ENCODE results near the gene ADCY2. TPM values are rescaled to one million over a fixed set of nuclear protein-coding genes. Genes with fewer than 3 reads are reported as not detected.

The ADCY2 gene
- total and polyA plus RNA-seq, 3 experiments from 2014 or later: not detected

DNA sequence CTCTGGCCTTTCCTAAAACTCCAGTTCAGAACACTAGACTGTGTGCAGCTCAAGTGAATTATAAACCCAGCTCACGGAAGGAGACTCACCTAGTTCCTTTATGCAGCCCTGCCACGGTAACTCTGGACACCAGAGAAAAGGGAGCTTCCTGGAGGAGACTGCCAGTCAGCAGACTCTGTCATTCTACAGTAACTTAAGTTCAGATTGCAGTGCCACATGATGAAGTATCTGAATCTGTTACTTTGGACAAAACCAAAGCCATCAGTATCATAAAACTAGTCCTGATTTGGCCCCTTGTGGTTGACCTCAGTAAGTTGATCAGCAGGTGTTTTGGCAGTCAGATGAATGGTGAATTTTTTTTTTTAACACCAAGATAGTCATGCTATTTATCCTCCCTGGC is 475.7 kb downstream of the ADCY2 start:
- Mint-ChIP-seq H3K4me1 (peaks cover 75 to 90% (median 90%) of the 10 kb centered on the region in 3 donors), H3K9me3 (no peaks in the 10 kb centered on the region), H3K36me3 (peaks cover 8 to 46% (median 13%) of the 10 kb centered on the region in 3 donors), H3K27me3 (peaks cover 0 to 3% of the 10 kb centered on the region in 2 donors), H3K4me3 (peak overlapping the region; percentile 72 to 96 (median 92)), H3K27ac (peak overlapping the region; percentile 81 to 95 (median 86))
- peaks cover 15% of the 10 kb centered on the region for H3K36me3 ChIP-seq (ENCODE audit: insufficient read depth, low read length)
- H3K27ac ChIP-seq (ENCODE audit: low read depth, low read length): no peak overlapping the region
- H3K9me3 ChIP-seq (ENCODE audit: low read length): no peaks in the 10 kb centered on the region
- no peak for DNase-seq
- no peak overlapping the region for H3K4me3 ChIP-seq (ENCODE audit: low read length)
- no peaks in the 10 kb centered on the region for H3K27me3 ChIP-seq (ENCODE audit: insufficient read depth, low read length, poor library complexity, severe bottlenecking)
- peaks cover 57% of the 10 kb centered on the region for H3K4me1 ChIP-seq (ENCODE audit: insufficient read depth, low read length)
- ChIA-PET POLR2A (interaction anchor here (1.3 kb wide), 1 partner anchor 21 kb away, joined by 4 read pairs; the partner anchor contains the start of gene CFAP90), CTCF (interaction anchor here (0.9 to 2.1 kb wide), 3 partner anchors 11 to 27 kb away, joined by 3 to 10 read pairs (median 3); no protein-coding TSS in a partner anchor)

DNA sequence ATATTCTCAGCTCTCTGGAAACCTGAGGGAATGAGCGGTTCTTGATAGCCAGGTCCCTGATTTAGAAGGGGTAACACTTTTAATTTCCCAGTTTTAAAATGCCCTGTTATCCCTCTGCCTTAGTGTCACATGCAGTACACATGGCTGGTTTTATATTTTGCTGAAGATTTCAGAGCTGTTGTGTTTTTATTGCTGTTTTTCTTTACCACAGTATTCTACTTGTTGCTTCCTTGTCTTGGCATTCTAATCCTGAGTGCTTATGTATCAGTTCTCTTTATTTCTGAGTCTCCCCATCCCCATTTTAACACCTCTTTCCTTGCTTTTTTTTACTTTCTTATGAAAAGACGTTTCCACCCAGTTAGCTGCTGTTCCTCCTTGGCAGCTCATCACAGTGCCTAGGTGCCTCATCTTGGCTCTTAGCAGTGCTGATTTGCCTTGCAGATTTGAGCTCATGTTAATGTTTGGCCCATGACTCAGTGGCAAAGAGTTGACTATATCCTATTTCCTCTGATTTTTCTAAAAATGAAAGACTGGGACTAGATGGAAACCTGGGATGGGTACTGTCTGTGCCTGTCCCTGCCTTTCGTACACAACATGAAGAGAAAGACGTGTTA is 476.7 kb downstream of the ADCY2 start:
- peaks cover 0 to 3% of the 10 kb centered on the region in 2 donors for H3K27me3 Mint-ChIP-seq

DNA sequence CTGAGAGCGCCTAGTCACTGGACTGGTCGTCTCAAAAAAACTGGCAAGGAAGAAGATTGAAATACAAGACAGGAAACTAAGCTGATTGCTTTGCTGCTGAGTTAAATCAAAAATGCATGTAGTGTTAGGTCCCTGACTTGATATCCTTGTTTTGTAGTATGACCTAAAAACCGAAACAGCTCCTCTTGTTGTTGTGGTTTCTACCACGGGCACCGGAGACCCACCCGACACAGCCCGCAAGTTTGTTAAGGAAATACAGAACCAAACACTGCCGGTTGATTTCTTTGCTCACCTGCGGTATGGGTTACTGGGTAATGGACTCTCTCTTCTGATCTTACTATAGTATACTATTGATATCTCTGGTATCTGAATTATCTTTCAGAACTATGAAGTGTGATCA is 477.3 kb downstream of the ADCY2 start:
- Mint-ChIP-seq H3K27ac (peak overlapping the region; percentile 86 to 97 (median 92)), H3K4me3 (peak overlapping the region; percentile 72 to 82 (median 77)), H3K36me3 (peaks cover 8 to 52% (median 22%) of the 10 kb centered on the region in 3 donors), H3K9me3 (no peaks in the 10 kb centered on the region), H3K27me3 (peaks cover 0 to 3% of the 10 kb centered on the region in 2 donors), H3K4me1 (peaks cover 73 to 90% (median 89%) of the 10 kb centered on the region in 3 donors)
- CTCF ChIA-PET: interaction anchor here (1.0 to 2.1 kb wide), 2 partner anchors 13 to 17 kb away, joined by 3 to 10 read pairs; no protein-coding TSS in a partner anchor
- H3K36me3 ChIP-seq (ENCODE audit: insufficient read depth, low read length): peaks cover 25% of the 10 kb centered on the region
- no peaks in the 10 kb centered on the region for H3K9me3 ChIP-seq (ENCODE audit: low read length)
- H3K4me1 ChIP-seq (ENCODE audit: insufficient read depth, low read length): peaks cover 46% of the 10 kb centered on the region
- POLR2A ChIA-PET: interaction anchor here (1.3 kb wide), 1 partner anchor 9 kb away, joined by 3 read pairs; no protein-coding TSS in a partner anchor
- peak overlapping the region; percentile 42 for H3K4me3 ChIP-seq (ENCODE audit: low read length)
- H3K27me3 ChIP-seq (ENCODE audit: insufficient read depth, low read length, poor library complexity, severe bottlenecking): no peaks in the 10 kb centered on the region
- H3K27ac ChIP-seq (ENCODE audit: low read depth, low read length): peak overlapping the region; percentile 41
- peak in 2 of 5 donors; percentile 18 to 34 for DNase-seq

More for the DNA sequence above, 476.7 kb downstream of the ADCY2 start:
- H3K9me3 ChIP-seq (ENCODE audit: low read length): no peaks in the 10 kb centered on the region
- peak overlapping the region; percentile 42 for H3K4me3 ChIP-seq (ENCODE audit: low read length)
- H3K27me3 ChIP-seq (ENCODE audit: insufficient read depth, low read length, poor library complexity, severe bottlenecking): no peaks in the 10 kb centered on the region
- CTCF ChIA-PET: interaction anchor here (0.9 to 2.1 kb wide), 3 partner anchors 14 to 26 kb away, joined by 3 to 10 read pairs (median 3); no protein-coding TSS in a partner anchor
- H3K4me3 Mint-ChIP-seq: peak overlapping the region; percentile 72 to 82 (median 77)
- POLR2A ChIA-PET: interaction anchor here (1.3 kb wide), 2 partner anchors 9 to 22 kb away, joined by 3 to 4 read pairs; partner anchors contain the start of gene CFAP90
- H3K4me1 Mint-ChIP-seq: peaks cover 72 to 90% (median 89%) of the 10 kb centered on the region in 3 donors
- H3K36me3 Mint-ChIP-seq: peaks cover 8 to 47% (median 17%) of the 10 kb centered on the region in 3 donors
- H3K36me3 ChIP-seq (ENCODE audit: insufficient read depth, low read length): peaks cover 20% of the 10 kb centered on the region
- no peak for DNase-seq
- peak overlapping the region; percentile 41 for H3K27ac ChIP-seq (ENCODE audit: low read depth, low read length)
- peaks cover 52% of the 10 kb centered on the region for H3K4me1 ChIP-seq (ENCODE audit: insufficient read depth, low read length)
- no peaks in the 10 kb centered on the region for H3K9me3 Mint-ChIP-seq
- peak overlapping the region; percentile 86 to 97 (median 92) for H3K27ac Mint-ChIP-seq

DNA sequence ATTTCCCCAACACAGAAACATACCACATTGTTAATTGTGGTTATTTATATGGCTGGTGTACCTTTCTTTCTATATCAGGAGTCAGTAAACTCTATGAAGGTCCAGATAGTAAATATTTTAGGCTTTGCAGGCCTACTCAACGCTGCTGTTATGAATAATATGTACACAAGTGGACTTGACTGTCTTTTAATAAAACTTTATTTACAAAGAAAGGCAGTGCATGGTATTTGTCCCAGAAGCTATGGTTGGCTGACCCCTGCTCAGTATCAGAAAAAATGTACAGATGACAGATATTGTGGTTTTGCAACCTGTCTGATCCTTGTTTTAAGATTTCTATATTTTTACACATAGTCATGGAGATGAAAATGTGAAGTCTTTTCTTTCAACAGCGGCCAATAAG is 478.7 kb downstream of the ADCY2 start:
- H3K4me1 Mint-ChIP-seq: peaks cover 75 to 96% (median 94%) of the 10 kb centered on the region in 3 donors
- no peaks in the 10 kb centered on the region for H3K27me3 Mint-ChIP-seq
- peaks cover 8 to 56% (median 31%) of the 10 kb centered on the region in 3 donors for H3K36me3 Mint-ChIP-seq
- POLR2A ChIA-PET: no interaction called here
- peaks cover 46% of the 10 kb centered on the region for H3K4me1 ChIP-seq (ENCODE audit: insufficient read depth, low read length)
- H3K4me3 Mint-ChIP-seq: no peak overlapping the region
- DNase-seq: no peak
- H3K27ac ChIP-seq (ENCODE audit: low read depth, low read length): no peak overlapping the region
- H3K9me3 ChIP-seq (ENCODE audit: low read length): no peaks in the 10 kb centered on the region
- H3K9me3 Mint-ChIP-seq: no peaks in the 10 kb centered on the region
- H3K27me3 ChIP-seq (ENCODE audit: insufficient read depth, low read length, poor library complexity, severe bottlenecking): no peaks in the 10 kb centered on the region
- CTCF ChIA-PET: interaction anchor here (0.8 kb wide), 1 partner anchor 12 kb away, joined by 4 read pairs; no protein-coding TSS in a partner anchor
- peaks cover 36% of the 10 kb centered on the region for H3K36me3 ChIP-seq (ENCODE audit: insufficient read depth, low read length)
- H3K27ac Mint-ChIP-seq: peak overlapping the region in 2 of 8 donors; percentile 11 to 92
- no peak overlapping the region for H3K4me3 ChIP-seq (ENCODE audit: low read length)

DNA sequence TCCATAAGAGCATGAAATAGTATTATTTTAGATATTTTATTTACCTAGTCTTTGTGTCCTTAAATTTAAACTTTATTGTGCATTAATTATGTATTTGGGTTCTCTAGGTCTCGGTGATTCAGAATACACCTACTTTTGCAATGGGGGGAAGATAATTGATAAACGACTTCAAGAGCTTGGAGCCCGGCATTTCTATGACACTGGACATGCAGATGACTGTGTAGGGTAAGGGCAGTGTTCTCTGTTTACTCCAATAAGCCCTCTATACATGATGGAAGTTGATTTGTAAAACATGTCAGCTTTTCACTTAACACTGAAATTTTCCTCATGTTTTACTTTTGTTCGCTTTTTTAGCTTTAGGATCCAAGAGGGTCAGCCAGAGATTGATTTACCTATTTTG is 479.2 kb downstream of the ADCY2 start:
- H3K4me3 Mint-ChIP-seq: no peak overlapping the region
- H3K4me1 Mint-ChIP-seq: peaks cover 71 to 96% (median 89%) of the 10 kb centered on the region in 3 donors
- no peaks in the 10 kb centered on the region for H3K9me3 Mint-ChIP-seq
- no peak overlapping the region for H3K27ac Mint-ChIP-seq
- no peaks in the 10 kb centered on the region for H3K27me3 ChIP-seq (ENCODE audit: insufficient read depth, low read length, poor library complexity, severe bottlenecking)
- H3K4me1 ChIP-seq (ENCODE audit: insufficient read depth, low read length): peaks cover 42% of the 10 kb centered on the region
- CTCF ChIA-PET: interaction anchor here (0.8 kb wide), 1 partner anchor 12 kb away, joined by 4 read pairs; no protein-coding TSS in a partner anchor
- peaks cover 42% of the 10 kb centered on the region for H3K36me3 ChIP-seq (ENCODE audit: insufficient read depth, low read length)
- no peaks in the 10 kb centered on the region for H3K9me3 ChIP-seq (ENCODE audit: low read length)
- POLR2A ChIA-PET: no interaction called here
- no peak overlapping the region for H3K27ac ChIP-seq (ENCODE audit: low read depth, low read length)
- H3K36me3 Mint-ChIP-seq: peaks cover 8 to 58% (median 31%) of the 10 kb centered on the region in 3 donors
- no peaks in the 10 kb centered on the region for H3K27me3 Mint-ChIP-seq
- DNase-seq: no peak
- H3K4me3 ChIP-seq (ENCODE audit: low read length): no peak overlapping the region

DNA sequence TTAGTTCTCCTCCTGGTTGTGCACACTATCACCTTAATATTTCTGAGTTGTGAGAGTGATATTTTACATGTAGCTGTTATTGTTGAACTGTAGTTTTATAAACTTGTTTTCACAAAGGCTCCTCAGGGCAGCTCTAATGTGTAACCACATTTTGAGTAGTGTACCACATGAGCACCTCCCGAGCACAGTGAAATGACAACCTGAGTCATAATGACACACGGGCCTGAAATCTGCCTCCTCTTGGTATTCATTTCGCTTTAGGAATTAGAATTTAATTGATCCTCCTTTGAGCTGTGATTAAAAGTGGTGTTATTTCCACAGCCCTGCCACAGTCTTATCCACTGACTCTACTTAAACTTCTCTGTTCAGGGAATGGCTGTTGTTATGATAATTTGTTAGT is 480.9 kb downstream of the ADCY2 start:
- peaks cover 8 to 75% (median 39%) of the 10 kb centered on the region in 3 donors for H3K36me3 Mint-ChIP-seq
- ChIA-PET CTCF (interaction anchor here (1.3 kb wide), 1 partner anchor 8 kb away, joined by 3 read pairs; no protein-coding TSS in a partner anchor), POLR2A (interaction anchor here (0.6 kb wide), 1 partner anchor 20 kb away, joined by 3 read pairs; no protein-coding TSS in a partner anchor)
- H3K27ac Mint-ChIP-seq: peak overlapping the region in 5 of 8 donors; percentile 11 to 65 (median 13)
- no peak overlapping the region for H3K4me3 Mint-ChIP-seq
- Histone ChIP-seq H3K27ac (ENCODE audit: low read depth, low read length) (no peak overlapping the region), H3K36me3 (ENCODE audit: insufficient read depth, low read length) (peaks cover 48% of the 10 kb centered on the region), H3K9me3 (ENCODE audit: low read length) (no peaks in the 10 kb centered on the region), H3K4me3 (ENCODE audit: low read length) (no peak overlapping the region), H3K4me1 (ENCODE audit: insufficient read depth, low read length) (peaks cover 25% of the 10 kb centered on the region), H3K27me3 (ENCODE audit: insufficient read depth, low read length, poor library complexity, severe bottlenecking) (no peaks in the 10 kb centered on the region)
- peaks cover 66 to 95% (median 88%) of the 10 kb centered on the region in 3 donors for H3K4me1 Mint-ChIP-seq
- no peaks in the 10 kb centered on the region for H3K27me3 Mint-ChIP-seq
- H3K9me3 Mint-ChIP-seq: no peaks in the 10 kb centered on the region
- DNase-seq: no peak

- ChIA-PET CTCF (interaction anchor here (1.2 kb wide), 1 partner anchor 9 kb away, joined by 3 read pairs; no protein-coding TSS in a partner anchor), POLR2A (no interaction called here)
- Mint-ChIP-seq H3K4me1 (peaks cover 58 to 89% (median 82%) of the 10 kb centered on the region in 3 donors), H3K27me3 (no peaks in the 10 kb centered on the region), H3K4me3 (no peak overlapping the region), H3K36me3 (peaks cover 8 to 82% (median 41%) of the 10 kb centered on the region in 3 donors), H3K9me3 (no peaks in the 10 kb centered on the region), H3K27ac (peak overlapping the region in 6 of 8 donors; percentile 21 to 78 (median 58))
- no peak overlapping the region for H3K27ac ChIP-seq (ENCODE audit: low read depth, low read length)
- DNase-seq: no peak
- H3K9me3 ChIP-seq (ENCODE audit: low read length): no peaks in the 10 kb centered on the region
- peaks cover 15% of the 10 kb centered on the region for H3K4me1 ChIP-seq (ENCODE audit: insufficient read depth, low read length)
- H3K36me3 ChIP-seq (ENCODE audit: insufficient read depth, low read length): peaks cover 56% of the 10 kb centered on the region
- no peak overlapping the region for H3K4me3 ChIP-seq (ENCODE audit: low read length)
- H3K27me3 ChIP-seq (ENCODE audit: insufficient read depth, low read length, poor library complexity, severe bottlenecking): no peaks in the 10 kb centered on the region
Measured at GRCh38 chr5:7877851-7878250, 481.9 kb downstream of the ADCY2 start.
